Mucosa of stomach (tissue), 1 donor: ENCODE results near the gene TFDP1.

Source experiments
- H3K27me3 ChIP-seq: one replicate; pipeline ENCODE4 v1.7.0; 2013; ENCODE audit warnings: mild to moderate bottlenecking, low read length; ENCODE audit not compliant: control insufficient read depth, insufficient read depth
- H3K36me3 ChIP-seq: one replicate; pipeline ENCODE4 v1.7.0; 2013; ENCODE audit warnings: low read length; ENCODE audit not compliant: control insufficient read depth, insufficient read depth
- H3K4me1 ChIP-seq: one replicate; pipeline ENCODE4 v1.7.0; 2013; ENCODE audit warnings: mild to moderate bottlenecking, low read length; ENCODE audit not compliant: control insufficient read depth, insufficient read depth
- H3K4me3 ChIP-seq: one replicate; pipeline ENCODE4 v1.7.0; 2013; ENCODE audit warnings: low read length
- H3K9ac ChIP-seq: one replicate; pipeline ENCODE4 v1.7.0; 2013; ENCODE audit warnings: mild to moderate bottlenecking, low read length, moderate library complexity
- H3K9me3 ChIP-seq: one replicate; pipeline ENCODE4 v1.7.0; 2013; ENCODE audit warnings: mild to moderate bottlenecking, low read length, moderate library complexity; ENCODE audit not compliant: control insufficient read depth
- donor health status: Pancreatic carcinoma.

TFDP1 gene, protein sequence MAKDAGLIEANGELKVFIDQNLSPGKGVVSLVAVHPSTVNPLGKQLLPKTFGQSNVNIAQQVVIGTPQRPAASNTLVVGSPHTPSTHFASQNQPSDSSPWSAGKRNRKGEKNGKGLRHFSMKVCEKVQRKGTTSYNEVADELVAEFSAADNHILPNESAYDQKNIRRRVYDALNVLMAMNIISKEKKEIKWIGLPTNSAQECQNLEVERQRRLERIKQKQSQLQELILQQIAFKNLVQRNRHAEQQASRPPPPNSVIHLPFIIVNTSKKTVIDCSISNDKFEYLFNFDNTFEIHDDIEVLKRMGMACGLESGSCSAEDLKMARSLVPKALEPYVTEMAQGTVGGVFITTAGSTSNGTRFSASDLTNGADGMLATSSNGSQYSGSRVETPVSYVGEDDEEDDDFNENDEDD

DNA sequence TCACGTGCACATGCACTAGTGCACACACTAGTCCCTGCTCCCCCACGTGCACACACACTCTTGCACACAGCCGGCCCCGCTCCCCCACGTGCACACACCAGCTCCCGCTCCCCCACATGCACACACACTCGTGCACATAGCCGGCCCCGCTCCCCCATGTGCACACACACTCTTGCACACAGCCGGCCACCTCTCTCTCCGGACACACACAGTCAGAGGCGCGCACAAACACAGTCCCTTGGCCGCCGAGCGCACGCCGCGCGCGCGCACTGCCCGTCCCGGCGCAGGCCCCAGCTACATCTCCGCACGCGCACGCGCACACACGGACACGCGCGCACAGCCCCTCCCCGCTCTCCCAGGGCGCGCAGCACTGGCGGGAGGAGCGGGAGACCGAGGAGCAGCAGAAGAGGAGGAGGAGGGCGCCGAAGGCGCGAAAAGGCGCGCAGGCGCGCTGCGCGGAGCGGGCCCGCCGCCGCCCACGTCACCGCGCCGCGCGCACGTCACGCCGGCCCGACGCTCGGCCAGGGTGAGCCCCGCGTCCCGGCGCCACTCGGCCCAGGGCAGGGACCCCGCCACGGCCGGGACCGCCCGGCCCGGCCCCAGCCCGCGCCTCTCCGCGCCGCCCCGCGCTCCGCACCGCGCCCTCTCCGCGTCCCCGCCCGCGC is at the start of gene TFDP1:
TSS of gene TFDP1 (plus strand) at position 549 of the 665 bp plus-strand sequence. CDS start 1,085 bp downstream, outside the sequence.
- H3K27me3 ChIP-seq = no peaks in the 10 kb centered on the region
- H3K36me3 ChIP-seq = no peaks in the 10 kb centered on the region
- H3K9ac ChIP-seq = peak within 1 kb of the TSS; percentile 41
- no peaks in the 10 kb centered on the region for H3K9me3 ChIP-seq
- H3K4me3 ChIP-seq = peak within 1 kb of the TSS; percentile 36
- H3K4me1 ChIP-seq = peaks cover 19% of the 10 kb centered on the region

DNA sequence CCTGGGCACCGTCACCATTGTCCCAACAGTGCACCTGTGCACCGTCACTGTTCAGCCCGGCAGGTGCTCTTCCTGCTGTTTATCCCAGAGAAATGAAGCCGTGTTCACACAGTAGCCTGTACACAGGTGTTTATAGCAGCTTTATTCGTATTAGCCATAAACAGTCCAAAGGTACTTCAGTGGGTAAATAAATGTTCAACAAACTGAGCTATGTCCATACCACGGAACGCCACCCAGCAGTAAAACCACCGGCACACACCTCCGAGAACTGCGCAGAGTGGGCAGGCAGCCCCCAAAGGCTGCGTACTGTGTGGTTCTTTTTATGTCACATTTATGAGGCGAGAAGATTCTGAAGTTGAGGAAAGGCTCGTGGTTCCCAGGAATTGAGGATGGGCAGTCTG is 49.2 kb upstream of the TFDP1 start:
- H3K9ac ChIP-seq = no peak overlapping the region
- no peaks in the 10 kb centered on the region for H3K9me3 ChIP-seq
- H3K4me1 ChIP-seq = no peaks in the 10 kb centered on the region
- no peaks in the 10 kb centered on the region for H3K27me3 ChIP-seq
- H3K36me3 ChIP-seq = peaks cover 4% of the 10 kb centered on the region
- no peak overlapping the region for H3K4me3 ChIP-seq

DNA sequence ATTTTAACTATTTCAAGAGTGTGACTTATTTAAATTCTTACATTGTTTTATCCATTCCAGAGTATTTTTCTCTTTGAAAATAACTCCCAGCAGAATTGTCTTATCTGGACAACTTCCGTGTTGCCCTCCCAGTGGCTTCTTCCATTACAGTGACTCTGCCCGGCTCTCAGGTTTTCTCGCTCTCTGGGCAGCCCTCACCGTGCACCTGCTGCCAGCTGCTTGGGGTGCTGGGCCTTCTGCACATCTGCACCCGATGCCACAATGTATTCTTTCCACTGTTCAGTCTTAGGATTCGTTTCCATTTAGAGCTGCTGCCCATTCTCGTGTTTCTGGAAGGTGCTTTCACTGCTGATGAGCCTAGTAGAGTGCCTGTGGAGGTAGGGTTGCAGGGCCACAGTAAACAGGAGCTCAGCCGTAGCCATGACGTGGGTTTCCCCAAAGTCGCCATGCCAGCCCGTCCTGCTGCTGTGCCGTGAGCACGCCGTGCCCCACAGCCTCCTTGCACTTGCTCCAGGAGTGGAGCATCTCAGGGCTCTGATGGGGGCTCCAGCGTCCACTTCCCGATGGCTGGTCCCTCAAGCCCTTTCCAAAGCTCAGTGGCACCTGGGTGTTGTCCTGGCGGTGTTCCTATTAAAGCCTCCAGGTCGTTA is 48.0 kb upstream of the TFDP1 start:
- Histone ChIP-seq H3K27me3 (no peaks in the 10 kb centered on the region), H3K4me3 (no peak overlapping the region), H3K4me1 (no peaks in the 10 kb centered on the region), H3K9ac (no peak overlapping the region), H3K36me3 (peaks cover 4% of the 10 kb centered on the region), H3K9me3 (no peaks in the 10 kb centered on the region)

DNA sequence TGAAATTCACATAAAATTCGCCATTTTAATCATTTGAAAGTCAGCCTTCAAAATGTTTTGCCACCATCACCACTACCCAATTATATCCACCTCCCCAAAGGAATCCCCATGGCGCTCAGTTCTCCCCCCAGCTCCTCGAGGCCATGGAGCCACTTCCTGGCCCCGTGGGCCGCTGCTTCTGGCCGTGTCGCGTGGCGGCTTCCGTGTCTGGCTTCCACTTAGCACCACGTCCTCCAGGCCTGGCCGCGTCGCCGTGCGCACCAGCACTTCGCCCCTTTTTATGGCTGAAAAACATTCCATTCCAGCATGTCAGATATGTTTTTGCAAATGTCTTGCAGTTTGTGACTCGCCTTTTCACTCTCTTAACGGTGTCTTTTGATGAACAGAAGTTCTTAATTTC is 47.3 kb upstream of the TFDP1 start:
- H3K9me3 ChIP-seq = no peaks in the 10 kb centered on the region
- H3K4me3 ChIP-seq = no peak overlapping the region
- no peaks in the 10 kb centered on the region for H3K4me1 ChIP-seq
- H3K9ac ChIP-seq = no peak overlapping the region
- H3K27me3 ChIP-seq = no peaks in the 10 kb centered on the region
- H3K36me3 ChIP-seq = no peaks in the 10 kb centered on the region

DNA sequence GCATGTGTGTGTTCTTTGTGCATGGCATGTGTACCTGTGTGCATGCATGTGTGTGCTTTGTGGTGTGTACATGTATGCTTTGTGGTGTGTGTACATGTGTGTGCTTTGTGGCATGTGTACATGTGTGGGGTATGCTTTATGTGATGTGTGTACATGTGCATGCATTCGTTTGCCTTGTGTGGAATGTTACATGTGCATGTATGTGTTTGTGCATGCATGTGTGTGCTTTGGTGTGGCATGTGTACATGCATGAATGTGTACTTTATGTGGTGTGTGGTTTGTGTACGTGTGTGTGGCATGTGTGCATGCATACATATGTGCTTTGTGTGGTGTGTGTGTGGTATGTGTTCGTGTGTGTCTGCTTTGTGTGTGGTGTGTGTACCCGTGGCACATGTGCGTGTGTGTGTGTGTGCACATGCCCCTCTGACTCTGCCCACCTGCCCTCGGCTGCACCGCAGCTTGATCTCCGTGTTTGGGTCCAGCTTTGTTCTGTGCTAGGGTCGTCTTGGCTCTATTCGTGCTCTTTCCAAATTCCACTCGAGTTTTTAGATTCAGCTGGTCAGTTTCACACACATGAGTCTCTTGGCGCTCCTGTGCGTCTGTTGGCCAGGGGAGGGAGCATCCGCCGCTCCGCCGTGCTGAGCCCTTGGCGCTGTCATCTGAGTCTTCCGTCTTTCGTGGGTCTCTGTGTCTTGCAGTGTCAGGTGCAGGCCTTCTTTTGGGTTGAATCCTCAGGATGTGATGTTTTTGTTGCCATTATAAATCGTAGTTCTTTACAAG is 46.5 kb upstream of the TFDP1 start:
- Histone ChIP-seq H3K9me3 (no peaks in the 10 kb centered on the region), H3K4me1 (no peaks in the 10 kb centered on the region), H3K27me3 (no peaks in the 10 kb centered on the region), H3K9ac (no peak overlapping the region), H3K36me3 (no peaks in the 10 kb centered on the region), H3K4me3 (no peak overlapping the region)

DNA sequence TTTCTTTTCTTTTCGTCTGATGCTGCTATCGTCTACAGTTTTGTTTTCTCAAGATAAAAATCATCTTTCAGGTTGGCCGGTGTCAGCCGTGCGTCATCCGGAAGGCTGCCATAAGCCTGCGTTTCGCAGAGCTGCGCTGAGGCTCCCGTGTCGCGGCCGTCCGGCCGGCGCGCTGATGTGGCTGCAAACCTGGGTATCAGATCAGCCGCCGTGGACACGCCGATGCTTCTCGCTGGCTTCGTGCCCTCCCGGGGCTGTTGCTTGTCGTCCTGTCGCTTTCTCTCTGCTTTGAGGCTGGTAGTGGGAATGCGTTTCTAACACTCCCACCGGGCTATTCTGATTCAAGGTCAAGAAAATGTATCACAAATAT is 45.9 kb upstream of the TFDP1 start:
- H3K4me1 ChIP-seq = no peaks in the 10 kb centered on the region
- H3K9ac ChIP-seq = no peak overlapping the region
- no peak overlapping the region for H3K4me3 ChIP-seq
- H3K27me3 ChIP-seq = no peaks in the 10 kb centered on the region
- H3K36me3 ChIP-seq = no peaks in the 10 kb centered on the region
- H3K9me3 ChIP-seq = no peaks in the 10 kb centered on the region

DNA sequence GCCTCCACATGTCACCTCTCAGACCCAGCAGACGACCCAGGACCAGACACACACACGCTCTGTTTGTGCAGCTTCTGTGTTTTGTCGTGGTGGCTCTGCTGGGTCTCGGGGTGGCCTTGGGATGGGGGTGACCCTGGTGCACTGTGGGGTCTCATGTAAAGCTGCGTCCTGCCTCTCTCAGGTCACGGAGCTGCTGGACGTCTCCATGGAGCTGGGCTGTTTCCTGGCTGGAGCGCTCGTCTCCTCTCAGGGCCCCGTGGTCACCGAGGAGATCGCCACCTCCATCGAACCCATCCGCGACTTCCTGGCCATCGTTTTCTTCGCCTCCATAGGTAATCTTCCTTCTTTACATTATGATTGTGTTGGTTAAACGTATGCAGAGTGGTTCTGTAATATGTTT is 45.4 kb upstream of the TFDP1 start:
- Histone ChIP-seq H3K4me3 (no peak overlapping the region), H3K36me3 (no peaks in the 10 kb centered on the region), H3K9ac (no peak overlapping the region), H3K4me1 (no peaks in the 10 kb centered on the region), H3K27me3 (no peaks in the 10 kb centered on the region), H3K9me3 (no peaks in the 10 kb centered on the region)

DNA sequence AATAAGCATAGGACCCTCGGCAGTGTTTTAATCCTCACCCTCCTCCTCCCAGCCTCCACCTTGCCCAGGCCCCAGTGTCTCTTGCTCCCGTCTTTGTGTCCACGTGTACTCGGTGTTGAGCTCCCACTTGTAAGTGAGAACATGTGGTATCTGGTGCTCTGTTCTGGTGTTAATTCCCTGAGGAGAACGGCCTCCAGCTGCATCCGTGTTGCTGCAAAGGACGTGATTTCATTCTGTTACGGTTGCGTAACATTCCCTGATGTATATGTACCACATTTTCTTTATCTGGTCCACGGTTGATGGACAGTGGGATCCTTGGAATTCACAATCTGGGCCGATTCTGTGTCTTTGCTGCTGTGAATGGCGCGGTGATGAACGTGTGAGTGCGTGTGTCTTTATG is 44.7 kb upstream of the TFDP1 start:
- no peak overlapping the region for H3K9ac ChIP-seq
- H3K27me3 ChIP-seq = no peaks in the 10 kb centered on the region
- H3K36me3 ChIP-seq = no peaks in the 10 kb centered on the region

DNA sequence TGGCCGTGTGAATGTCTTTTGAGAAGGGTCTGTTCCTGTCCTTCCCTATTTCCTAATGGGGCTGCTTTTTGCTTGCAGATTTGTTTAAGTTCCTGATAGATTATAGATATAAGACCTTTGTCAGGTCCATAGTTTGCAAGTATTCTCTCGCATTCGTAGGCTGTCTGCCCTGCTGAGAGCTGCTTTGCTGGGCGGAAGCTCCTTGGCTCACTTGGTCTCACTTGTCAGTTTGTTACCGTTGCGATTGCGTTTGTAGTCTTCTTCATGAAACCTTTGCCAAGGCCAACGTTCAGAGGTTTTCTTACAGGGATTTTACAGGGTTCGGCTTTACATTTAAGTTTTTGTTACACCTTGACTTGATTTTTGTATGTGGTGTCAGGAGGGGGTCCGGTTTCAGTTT is 44.0 kb upstream of the TFDP1 start:
- no peaks in the 10 kb centered on the region for H3K27me3 ChIP-seq
- H3K9me3 ChIP-seq = no peaks in the 10 kb centered on the region
- no peaks in the 10 kb centered on the region for H3K4me1 ChIP-seq
- H3K36me3 ChIP-seq = no peaks in the 10 kb centered on the region
- no peak overlapping the region for H3K4me3 ChIP-seq
- no peak overlapping the region for H3K9ac ChIP-seq

More for the DNA sequence above, 44.7 kb upstream of the TFDP1 start:
- no peaks in the 10 kb centered on the region for H3K4me1 ChIP-seq
- H3K4me3 ChIP-seq = no peak overlapping the region
- H3K9me3 ChIP-seq = no peaks in the 10 kb centered on the region

DNA sequence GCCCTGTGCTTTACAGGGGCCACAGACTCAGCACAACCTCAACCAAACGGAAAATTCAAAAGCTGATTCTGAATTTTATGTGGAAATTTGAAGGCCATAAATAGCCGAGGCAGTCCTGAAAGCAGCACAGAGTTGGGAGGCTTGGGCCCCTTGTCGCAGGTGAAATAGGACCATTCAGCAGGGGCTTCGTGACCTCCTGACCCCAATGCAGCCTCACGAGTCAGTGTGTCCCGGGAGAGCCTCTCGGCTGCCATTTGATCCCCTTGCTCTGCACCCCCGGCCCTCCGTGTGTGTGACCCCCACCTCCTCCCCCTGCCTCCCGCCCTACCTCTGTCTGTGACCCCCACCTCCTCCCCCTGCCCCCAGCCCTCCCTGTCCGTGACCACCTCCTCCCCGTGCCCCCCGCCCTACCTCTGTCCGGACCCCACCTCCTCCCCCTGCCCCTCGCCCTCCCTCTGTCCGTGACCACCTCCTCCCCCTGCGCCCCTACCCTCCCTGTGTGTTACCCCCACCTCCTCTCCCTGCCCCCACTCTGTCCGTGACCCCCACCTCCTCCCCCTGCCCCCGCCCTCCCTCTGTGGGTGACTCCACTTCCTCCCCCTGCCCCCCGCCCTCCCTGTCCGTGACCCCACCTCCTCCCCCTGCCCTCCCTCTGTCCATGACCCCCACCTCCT is 41.7 kb upstream of the TFDP1 start:
- Histone ChIP-seq H3K9me3 (no peaks in the 10 kb centered on the region), H3K4me3 (no peak overlapping the region), H3K36me3 (no peaks in the 10 kb centered on the region), H3K9ac (no peak overlapping the region), H3K27me3 (no peaks in the 10 kb centered on the region), H3K4me1 (no peaks in the 10 kb centered on the region)

DNA sequence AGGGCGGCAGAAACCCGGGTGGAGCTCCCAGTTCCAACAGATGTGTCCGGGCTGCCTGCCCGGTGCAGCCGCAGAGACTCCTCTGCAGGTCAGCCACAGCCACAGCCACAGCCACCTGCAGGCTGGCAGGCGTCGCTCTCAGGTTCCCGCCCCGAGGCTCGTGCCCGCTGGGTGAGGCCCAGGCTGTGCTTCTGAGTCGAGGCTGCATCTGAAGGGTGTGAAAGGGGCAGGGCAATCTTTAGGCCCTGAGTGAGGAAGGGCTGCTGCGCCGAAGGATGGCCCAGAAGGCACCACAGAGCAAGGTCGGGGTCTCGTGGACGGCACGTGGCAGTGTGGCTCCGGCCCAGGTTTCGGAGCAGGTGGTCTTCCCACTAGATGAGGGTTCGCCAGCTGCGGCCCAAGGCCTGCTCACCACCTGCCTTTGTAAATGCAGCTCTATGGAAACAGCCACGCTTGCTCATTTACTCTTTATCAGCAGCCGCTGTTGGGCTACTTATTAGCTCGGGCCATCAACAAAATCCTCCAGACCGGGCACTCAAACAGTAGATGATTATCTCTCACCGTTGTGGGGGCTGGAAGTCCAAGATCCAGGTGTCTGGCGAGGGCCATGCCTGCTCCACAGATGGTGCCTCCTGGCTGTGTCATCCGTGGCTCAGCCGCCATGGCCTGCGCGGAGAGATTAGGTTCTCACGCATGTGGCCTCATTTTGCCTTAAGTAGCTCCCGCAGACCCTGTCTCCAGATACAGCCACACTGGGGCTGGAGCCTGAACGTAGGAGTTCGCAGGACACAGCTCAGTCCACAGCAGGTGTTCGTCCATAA is 40.3 kb upstream of the TFDP1 start:
- H3K36me3 ChIP-seq = no peaks in the 10 kb centered on the region
- no peak overlapping the region for H3K4me3 ChIP-seq

More for the DNA sequence above, 40.3 kb upstream of the TFDP1 start:
- Histone ChIP-seq H3K9ac (no peak overlapping the region), H3K27me3 (no peaks in the 10 kb centered on the region), H3K9me3 (no peaks in the 10 kb centered on the region), H3K4me1 (no peaks in the 10 kb centered on the region)
